T follicular helper cell (primary cell): ENCODE measurements around the gene RAP1A.
A peak's percentile ranks its signal among the peaks of the same experiment; 100 is the strongest.
"Not testable (repeated sequence)": the region's sequence is repeated elsewhere in the genome, so short reads cannot be mapped to it uniquely, and the experiment has no call there.

Experiments used
- DNase-seq: peaks from one replicate; pipeline ENCODE4 v3.0.0-alpha.2; 2020; ENCODE audit warnings: low read depth

The RAP1A gene

DNA sequence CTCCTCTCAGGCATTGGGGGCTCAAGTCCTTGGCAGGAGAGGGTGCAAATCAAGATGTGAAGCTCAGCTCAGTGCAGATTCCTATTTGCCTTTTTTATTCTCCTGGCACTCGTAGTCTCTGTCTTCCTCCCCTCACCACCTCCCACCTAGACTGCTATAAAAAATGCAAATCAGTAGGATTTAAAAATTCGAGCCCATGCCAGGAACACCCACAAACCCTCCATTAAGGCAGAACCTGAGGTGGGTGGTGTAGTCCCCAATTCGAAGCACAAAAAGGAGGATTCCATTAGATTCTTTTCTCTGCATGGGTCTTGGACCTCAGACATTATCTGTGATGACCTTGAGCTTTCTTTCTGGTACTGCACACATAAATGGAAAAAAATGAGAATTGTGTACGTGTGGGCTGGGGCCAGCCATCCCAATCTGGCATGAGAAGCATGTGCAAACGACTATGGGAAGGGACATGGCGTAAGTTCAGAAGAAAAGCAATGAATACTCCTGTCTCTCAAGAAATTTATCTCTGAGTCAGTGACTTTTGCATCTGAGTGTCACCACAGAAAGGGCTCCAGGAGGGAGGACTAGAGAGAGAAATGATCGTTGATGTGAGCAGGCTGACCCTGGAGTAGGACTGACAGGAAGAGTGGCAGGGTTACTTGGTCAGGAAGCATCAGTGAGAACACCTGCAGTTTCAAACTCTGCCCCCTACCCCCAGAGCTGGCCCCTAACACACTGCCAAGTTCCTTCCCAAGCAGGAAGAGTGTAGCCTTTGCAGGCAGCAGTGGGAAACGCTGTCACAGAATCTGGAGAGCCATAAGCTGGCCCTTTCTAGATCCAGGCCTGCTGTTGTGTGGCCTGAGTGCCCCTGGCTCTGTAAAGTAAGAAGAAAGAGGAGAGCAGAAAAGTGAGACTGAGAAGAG lies 117.9 kb downstream of the RAP1A start:
- DNase-seq: no peak

- no peak for DNase-seq
These were observed 118.5 kb downstream of the RAP1A start for GRCh38 chr1:111738133-111738435.

DNA sequence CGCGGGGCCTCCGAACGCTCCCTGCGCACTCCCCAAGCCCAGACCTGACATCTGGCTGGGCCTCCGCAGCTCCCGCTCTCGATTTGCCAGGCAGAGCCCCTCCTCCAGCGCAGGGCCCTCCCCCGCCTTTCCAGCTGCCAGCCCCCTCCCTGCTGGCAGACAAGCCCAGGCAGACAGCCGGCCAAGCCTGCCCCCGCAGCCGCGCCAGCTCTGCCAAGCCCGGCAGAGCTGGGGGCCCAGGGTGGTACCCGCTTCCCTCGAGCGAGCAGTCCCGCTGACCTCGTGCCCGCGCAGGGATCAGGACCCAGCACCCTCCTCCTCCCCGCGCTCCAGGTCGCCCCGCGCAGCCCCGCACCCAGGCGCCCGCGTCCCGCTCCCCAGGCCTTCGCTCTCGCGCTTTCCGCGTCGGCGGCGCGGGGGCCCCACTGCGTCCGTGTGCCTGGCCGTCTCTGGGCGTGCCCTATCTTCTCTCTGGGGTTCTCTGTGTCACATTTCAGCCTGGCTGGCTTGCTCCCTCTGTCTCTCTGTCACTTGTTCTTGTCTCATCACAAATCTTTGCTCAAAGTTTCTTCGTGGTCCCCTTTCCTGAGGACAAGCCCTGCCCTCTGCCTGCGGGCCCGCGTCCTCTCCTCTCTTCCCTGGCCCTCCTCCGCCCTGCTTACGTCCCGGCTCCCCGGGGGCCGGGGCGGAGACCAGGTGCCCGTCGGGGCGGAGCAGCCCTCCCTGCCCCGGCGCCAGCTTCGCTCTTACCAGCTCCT lies 119.0 kb downstream of the RAP1A start:
- DNase-seq: peak; percentile 36

GRCh38 chr1:111739194-111739924 lies 119.8 kb downstream of the RAP1A start, which contains the start of gene INKA2:
Gene INKA2, minus strand, starts transcription at chr1:111739395. Its CDS starts 153 bp downstream, at chr1:111739242.
- peak; percentile 25 for DNase-seq

GRCh38 chr1:111739925-111740765 lies 120.6 kb downstream of the RAP1A start:
- DNase-seq: no peak

GRCh38 chr1:111742292-111742691 lies 122.7 kb downstream of the RAP1A start:
- DNase-seq: not testable (repeated sequence)

DNA sequence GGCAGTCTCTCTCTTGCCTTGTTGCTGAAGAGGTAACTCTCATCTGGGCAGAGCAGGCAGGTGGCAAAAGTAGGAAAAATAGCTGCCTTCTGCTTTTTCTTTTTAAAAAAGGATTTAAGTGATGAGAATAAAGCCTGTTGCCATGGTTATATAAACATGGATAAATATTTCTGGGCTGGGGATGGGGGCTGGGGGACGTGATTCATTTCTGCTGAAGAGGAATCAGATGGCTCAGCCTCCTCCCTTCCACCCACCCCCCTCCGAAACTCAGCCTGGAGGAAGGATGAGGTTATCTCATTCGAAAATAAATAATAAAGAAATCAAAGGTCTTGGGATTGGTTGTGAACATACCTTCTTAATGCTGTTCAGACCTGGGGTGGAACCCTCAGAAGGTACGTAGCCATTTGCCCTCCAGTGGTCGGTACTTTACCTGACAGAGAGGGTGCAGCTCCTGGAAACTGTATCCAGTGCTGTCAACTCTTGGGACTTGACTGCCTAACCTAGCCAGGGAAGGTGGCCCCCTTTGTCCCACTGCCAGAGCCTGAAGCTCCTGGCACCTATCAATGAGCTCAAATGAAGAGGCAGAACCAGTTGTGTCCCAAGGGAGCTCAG lies 123.5 kb downstream of the RAP1A start:
- DNase-seq: no peak

- no peak for DNase-seq
These were observed 124.1 kb downstream of the RAP1A start for GRCh38 chr1:111743679-111744101.

- DNase-seq: no peak
These were observed 126.4 kb downstream of the RAP1A start for GRCh38 chr1:111745675-111746613.

- no peak for DNase-seq
These were observed 127.0 kb downstream of the RAP1A start for GRCh38 chr1:111746614-111746999.

DNA sequence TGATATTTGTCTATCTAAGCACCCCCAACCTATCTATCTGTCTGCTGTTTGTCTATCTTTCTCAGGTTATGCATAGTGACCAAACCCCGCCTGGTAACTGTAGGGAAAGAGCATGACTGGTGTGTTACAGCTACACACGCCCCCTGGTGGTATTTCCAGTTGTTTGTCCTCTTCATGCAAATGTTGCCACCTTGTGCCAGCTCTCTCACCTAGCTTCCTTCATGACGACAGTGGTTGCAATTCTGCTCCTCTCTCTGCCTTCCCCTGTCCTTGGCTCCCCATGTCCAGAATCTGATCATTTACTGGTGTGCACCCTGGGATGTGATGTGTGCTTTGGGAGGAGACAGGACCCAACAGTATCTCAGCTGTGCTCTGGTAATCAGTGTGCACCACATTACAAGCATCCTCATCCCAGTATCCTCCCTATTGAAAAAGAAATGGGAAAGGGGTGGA lies 127.7 kb downstream of the RAP1A start:
- peak; percentile 52 for DNase-seq

DNA sequence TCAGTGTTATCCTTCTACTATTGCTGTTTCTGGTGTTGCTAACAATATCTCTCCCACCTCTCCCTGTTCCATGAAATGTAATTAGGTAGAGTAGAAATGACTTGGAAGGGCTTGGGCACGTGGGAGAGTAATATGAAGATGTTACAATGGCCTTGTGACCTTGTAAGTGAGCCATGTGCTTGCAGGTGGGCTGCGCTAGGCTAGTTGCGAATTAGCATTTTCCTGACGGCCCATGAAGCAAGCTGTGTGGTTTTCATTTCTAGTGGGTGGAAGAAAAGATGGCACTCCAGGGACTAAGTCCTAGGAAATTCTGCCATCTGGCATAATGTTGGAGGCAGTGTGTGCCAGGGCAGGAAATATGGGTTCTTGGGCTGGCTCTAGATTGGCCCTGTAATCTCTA lies 128.4 kb downstream of the RAP1A start:
- DNase-seq: no peak

DNA sequence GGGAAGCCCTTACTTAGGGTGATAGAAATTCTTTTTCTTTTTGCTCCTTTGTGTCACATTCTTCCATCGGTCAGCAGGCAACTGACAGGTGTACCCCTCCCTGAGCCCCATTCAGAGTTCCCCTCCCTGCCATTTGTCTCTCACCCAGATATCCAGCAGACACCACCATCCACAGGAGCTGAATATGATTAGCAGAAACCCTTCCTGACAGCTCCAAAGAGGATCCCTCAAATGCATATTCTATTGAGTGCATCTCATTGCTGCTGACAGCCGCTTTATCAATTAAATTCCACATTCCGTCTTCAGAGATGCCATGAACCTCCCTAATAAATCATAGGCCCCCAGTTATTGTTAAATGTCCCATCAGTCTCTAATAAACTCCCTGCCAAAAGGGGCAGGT lies 130.0 kb downstream of the RAP1A start:
- no peak for DNase-seq

GRCh38 chr1:111750856-111751255 lies 131.3 kb downstream of the RAP1A start:
- no peak for DNase-seq

DNA sequence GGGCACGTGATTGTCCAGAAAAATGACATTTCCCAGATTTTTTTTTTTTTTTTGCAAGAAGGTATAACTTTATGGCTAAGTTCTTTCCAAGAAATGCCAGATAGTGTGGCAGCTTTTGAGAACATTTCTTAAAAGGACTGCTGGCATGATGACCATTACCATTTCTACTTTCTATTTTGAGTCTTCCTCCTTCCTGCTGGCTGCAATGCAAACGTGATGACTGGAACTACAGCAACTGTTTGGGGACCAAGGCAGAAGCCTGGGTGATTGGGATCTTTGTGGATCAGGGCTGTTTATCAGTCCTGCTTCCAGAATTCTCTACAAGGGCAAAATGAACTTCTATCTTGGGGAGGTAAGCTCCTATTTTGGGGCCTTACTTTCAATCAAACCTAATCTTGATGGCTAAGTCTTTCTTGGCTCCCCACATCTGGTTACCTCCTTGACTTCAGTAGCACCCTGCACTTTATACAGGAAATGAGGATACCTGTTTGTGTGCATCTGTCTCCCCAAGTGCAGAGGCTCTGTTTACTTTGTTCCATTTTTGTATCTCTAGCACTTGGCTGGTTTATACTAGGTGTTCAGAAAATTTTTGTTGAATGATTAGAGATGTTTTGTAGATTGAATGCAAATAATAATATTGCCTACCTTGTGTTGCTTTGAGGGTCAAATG lies 132.5 kb downstream of the RAP1A start:
- no peak for DNase-seq

DNA sequence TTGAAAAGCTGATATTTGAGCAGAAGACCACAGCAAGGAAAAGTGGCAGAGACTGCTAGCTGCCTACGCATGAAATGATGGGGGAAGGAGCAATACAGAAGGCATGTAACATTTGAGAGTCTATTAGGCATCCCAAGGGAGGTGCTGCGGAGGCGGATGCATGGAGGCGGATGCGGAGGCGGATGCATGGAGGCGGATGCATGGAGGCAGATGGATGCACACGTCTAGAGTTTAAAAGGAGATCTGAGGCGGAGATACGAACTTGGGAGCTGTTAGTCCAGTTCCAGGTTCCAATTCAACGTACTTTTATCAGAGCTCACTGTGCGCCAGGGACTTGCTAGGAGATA lies 135.4 kb downstream of the RAP1A start:
- peak; percentile 6 for DNase-seq

DNA sequence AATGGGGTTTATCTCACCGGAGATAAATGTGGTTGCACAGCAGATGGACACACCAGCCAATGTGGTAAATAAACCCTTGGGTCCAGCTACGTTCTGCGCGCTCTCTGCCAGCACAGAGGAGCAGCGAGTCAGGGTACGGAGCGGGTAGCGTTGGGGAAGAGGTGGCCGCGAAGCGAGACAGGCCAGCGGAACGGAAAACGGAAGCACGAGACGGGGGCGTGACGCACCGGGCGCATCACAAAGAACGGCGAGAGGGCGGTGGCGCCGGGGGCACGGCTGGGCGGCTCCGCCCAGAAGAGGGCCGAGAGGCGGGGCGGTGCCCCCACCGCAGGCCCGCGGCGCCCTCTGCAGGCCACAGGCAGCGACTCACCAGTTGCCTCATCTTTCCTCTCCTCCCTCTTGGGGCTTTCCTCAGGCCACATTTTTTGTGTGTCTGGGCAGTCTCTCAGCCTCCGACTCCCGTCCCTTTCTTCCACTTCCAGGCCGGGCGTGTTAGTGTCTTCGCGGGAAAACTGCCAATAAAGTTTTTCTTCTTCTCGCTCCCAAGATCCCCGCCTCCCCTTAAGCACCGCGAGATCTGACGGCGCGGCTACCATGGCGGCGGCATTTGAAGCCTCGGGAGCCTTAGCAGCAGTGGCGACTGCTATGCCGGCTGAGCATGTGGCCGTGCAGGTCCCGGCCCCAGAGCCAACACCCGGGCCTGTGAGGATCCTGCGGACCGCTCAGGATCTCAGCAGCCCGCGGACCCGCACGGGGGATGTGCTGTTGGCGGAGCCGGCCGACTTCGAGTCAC lies 135.9 kb downstream of the RAP1A start, which contains the start of gene DDX20:
DDX20 (plus strand) TSS at position 571 of the 793 bp plus-strand sequence; CDS start at position 595, 24 bp downstream.
- DNase-seq: peak; percentile 92

DNA sequence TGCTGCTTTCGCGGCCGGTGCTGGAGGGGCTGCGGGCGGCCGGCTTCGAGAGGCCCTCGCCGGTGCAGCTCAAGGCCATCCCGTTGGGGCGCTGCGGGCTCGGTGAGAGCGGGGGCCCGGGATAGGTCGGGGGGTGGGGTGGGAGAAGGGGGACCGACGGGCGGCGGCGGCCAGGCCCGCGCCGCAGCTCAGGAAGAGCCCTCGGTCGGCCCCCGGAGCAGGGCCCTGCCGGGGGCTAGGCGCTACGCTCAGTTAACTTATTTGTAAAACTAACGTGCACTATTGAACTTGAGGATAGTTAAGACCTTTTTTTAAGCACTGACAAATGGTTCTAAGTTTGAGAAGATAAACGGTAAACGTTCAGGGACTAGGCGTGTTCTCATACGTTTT lies 136.5 kb downstream of the RAP1A start:
- DNase-seq: no peak
